ENCODE results near the gene ETNK2.

ETNK2 gene

GRCh38 chr1:204180133-204180532 lies 28.3 kb upstream of the ETNK2 start:
- Mint-ChIP-seq H3K36me3 (ENCODE audit: low read depth) (no peaks in the 10 kb centered on the region), H3K9me3 (no peaks in the 10 kb centered on the region), H3K4me1 (peaks cover 32% of the 10 kb centered on the region), H3K4me3 (no peak overlapping the region), H3K27ac (no peak overlapping the region), H3K27me3 (ENCODE audit: low read depth, poor library complexity) (peaks cover 34% of the 10 kb centered on the region)
- DNase-seq = no peak
- no peak for TF ChIP-seq CTCF (IDR thresholded peaks at IDR 0.05)

GRCh38 chr1:204178487-204179281 lies 26.8 kb upstream of the ETNK2 start:
- no peak overlapping the region for H3K27ac Mint-ChIP-seq
- no peaks in the 10 kb centered on the region for H3K9me3 Mint-ChIP-seq
- DNase-seq = no peak
- H3K27me3 Mint-ChIP-seq (ENCODE audit: low read depth, poor library complexity) = peaks cover 30% of the 10 kb centered on the region
- peaks cover 32% of the 10 kb centered on the region for H3K4me1 Mint-ChIP-seq
- no peak overlapping the region for H3K4me3 Mint-ChIP-seq
- H3K36me3 Mint-ChIP-seq (ENCODE audit: low read depth) = no peaks in the 10 kb centered on the region
- no peak for TF ChIP-seq CTCF (IDR thresholded peaks at IDR 0.05)

GRCh38 chr1:204177133-204177532 lies 25.3 kb upstream of the ETNK2 start:
- no peak for TF ChIP-seq CTCF (IDR thresholded peaks at IDR 0.05)
- peaks cover 38% of the 10 kb centered on the region for H3K4me1 Mint-ChIP-seq
- DNase-seq = no peak
- H3K27me3 Mint-ChIP-seq (ENCODE audit: low read depth, poor library complexity) = peaks cover 35% of the 10 kb centered on the region
- no peaks in the 10 kb centered on the region for H3K9me3 Mint-ChIP-seq
- H3K36me3 Mint-ChIP-seq (ENCODE audit: low read depth) = no peaks in the 10 kb centered on the region
- no peak overlapping the region for H3K4me3 Mint-ChIP-seq
- no peak overlapping the region for H3K27ac Mint-ChIP-seq

GRCh38 chr1:204176049-204176448 lies 24.2 kb upstream of the ETNK2 start:
- H3K4me1 Mint-ChIP-seq = peaks cover 41% of the 10 kb centered on the region
- no peak overlapping the region for H3K4me3 Mint-ChIP-seq
- peaks cover 5% of the 10 kb centered on the region for H3K9me3 Mint-ChIP-seq
- H3K36me3 Mint-ChIP-seq (ENCODE audit: low read depth) = no peaks in the 10 kb centered on the region
- peaks cover 42% of the 10 kb centered on the region for H3K27me3 Mint-ChIP-seq (ENCODE audit: low read depth, poor library complexity)
- no peak overlapping the region for H3K27ac Mint-ChIP-seq
- DNase-seq = no peak
- TF ChIP-seq CTCF (IDR thresholded peaks at IDR 0.05) = no peak

- Mint-ChIP-seq H3K27ac (no peak overlapping the region), H3K36me3 (ENCODE audit: low read depth) (no peaks in the 10 kb centered on the region), H3K4me1 (peaks cover 30% of the 10 kb centered on the region), H3K4me3 (no peak overlapping the region), H3K9me3 (peaks cover 16% of the 10 kb centered on the region), H3K27me3 (ENCODE audit: low read depth, poor library complexity) (peaks cover 37% of the 10 kb centered on the region)
- TF ChIP-seq CTCF (IDR thresholded peaks at IDR 0.05) = no peak
- DNase-seq = no peak
These were observed 23.1 kb upstream of the ETNK2 start for GRCh38 chr1:204174958-204175357.

Data from nephron progenitor cell (in vitro differentiated cells).